Kidney (tissue), 14 donors: Measurements from ENCODE around the gene INVS. TPM values are rescaled to one million over a fixed set of nuclear protein-coding genes. Genes with fewer than 3 reads are reported as not detected.
A peak's percentile ranks its signal among the peaks of the same experiment; 100 is the strongest.

Experiments used
- DNase-seq, 5 donors: peaks; one replicate each; pipeline ENCODE4 v3.0.0-alpha.2; 2013 to 2020
- FAIRE-seq: peaks from 2 replicates; lab custom pipeline; 2012; peaks lifted over from hg19 to GRCh38; lab: Jason Lieb, UNC
- H3K27ac ChIP-seq, 2 donors: one replicate each; pipeline ENCODE4 v1.7.0; 2013; ENCODE audit warnings: low read depth in 2 of 2, low read length in 2 of 2, inconsistent platforms in 1 of 2
- H3K27me3 ChIP-seq: one replicate; pipeline ENCODE4 v1.7.1; 2013; ENCODE audit warnings: low read length, inconsistent platforms; ENCODE audit not compliant: control insufficient read depth, insufficient read depth
- H3K36me3 ChIP-seq, 3 donors: one replicate each; pipeline versions ENCODE4 v1.7.0 to v1.7.1; 2013; ENCODE audit warnings: low read length in 3 of 3, control low read depth in 1 of 3, inconsistent platforms in 1 of 3; ENCODE audit not compliant: insufficient read depth in 3 of 3, control insufficient read depth in 2 of 3
- H3K4me1 ChIP-seq, 3 donors: one replicate each; pipeline versions ENCODE4 v1.7.0 to v1.7.1; 2013; ENCODE audit warnings: low read length in 3 of 3, inconsistent platforms in 1 of 3, low read depth in 1 of 3; ENCODE audit not compliant: control insufficient read depth in 2 of 3, insufficient read depth in 2 of 3
- H3K4me3 ChIP-seq, 3 donors: one replicate each; pipeline versions ENCODE4 v1.7.0 to v1.8.1; 2013; ENCODE audit warnings: low read length in 3 of 3, control low read depth in 1 of 3, inconsistent platforms in 1 of 3
- H3K9ac ChIP-seq, 3 donors: one replicate each; pipeline versions ENCODE4 v1.7.0 to v1.7.1; 2013; ENCODE audit warnings: low read length in 3 of 3, control low read depth in 1 of 3, inconsistent platforms in 1 of 3
- H3K9me3 ChIP-seq, 3 donors: one replicate each; pipeline versions ENCODE4 v1.7.0 to v1.7.1; 2013; ENCODE audit warnings: low read length in 3 of 3, control low read depth in 1 of 3, inconsistent platforms in 1 of 3; ENCODE audit not compliant: control insufficient read depth in 2 of 3, insufficient read depth in 1 of 3
- CTCF ChIP-seq: IDR thresholded peaks from 3 replicates; pipeline ENCODE4 v1.5.1; 2012; ENCODE audit warnings: mild to moderate bottlenecking, moderate library complexity, borderline replicate concordance; ENCODE audit not compliant: insufficient read depth; ENCODE audit errors: extremely low read depth
- intact Hi-C: fragments of 100-400 bp; cut with DNase I; formaldehyde crosslinking; loops from one replicate; pipeline ENCODE4 v1.11.1; 2022
- polyA plus RNA-seq: library from polyadenylated mRNA; stranded (reverse); fragments of 350-450 nt; fragmentation: Illumina TruSeq; extraction: RNeasy Lipid Tissue Mini Kit (QIAGEN cat#74804); gene quantifications from one replicate; pipeline ENCODE4 v1.2.3, GENCODE V29; 2014; ENCODE audit warnings: low read depth, low replicate concordance; ENCODE audit not compliant: insufficient read depth
- total RNA-seq: library from RNA; stranded (reverse); fragmentation: NEBNext Ultra II Directional; extraction: Animal tissue kit (Norgen Biotek cat#: 25700); gene quantifications from one replicate; pipeline ENCODE4 v1.2.1, GENCODE V29; 2021
- donor health status: control.
- donor health status: control.
- donor health status: control.
- donor health status: control.
- donor health status: control.
- donor health status: DM: yes; HTN: yes; CAD: no.
- donor health status: Normal renal cell carcinoma (clear cell type).

The INVS gene
- total and polyA plus RNA-seq, 2 donors from 2014 or later: 7.1 to 19.7 TPM

GRCh38 chr9:100108559-100108958, 9.5 kb downstream of the INVS start:
- H3K4me3 ChIP-seq: no peak overlapping the region
- DNase-seq (no peak), FAIRE-seq (no peak)
- TF ChIP-seq CTCF: no peak
- peaks cover 0 to 6% (median 4%) of the 10 kb centered on the region in 3 donors for H3K4me1 ChIP-seq
- H3K9ac ChIP-seq: no peak overlapping the region
- peaks cover 7 to 19% (median 16%) of the 10 kb centered on the region in 3 donors for H3K36me3 ChIP-seq
- H3K27ac ChIP-seq: no peak overlapping the region
- intact Hi-C loops: no loop called here
- no peaks in the 10 kb centered on the region for H3K9me3 ChIP-seq
- no peaks in the 10 kb centered on the region for H3K27me3 ChIP-seq

GRCh38 chr9:100111235-100111634, 12.2 kb downstream of the INVS start:
- intact Hi-C loops: no loop called here
- Histone ChIP-seq H3K27ac (no peak overlapping the region), H3K4me1 (peaks cover 0 to 6% (median 4%) of the 10 kb centered on the region in 3 donors), H3K4me3 (no peak overlapping the region), H3K9me3 (no peaks in the 10 kb centered on the region), H3K9ac (no peak overlapping the region), H3K27me3 (no peaks in the 10 kb centered on the region), H3K36me3 (peaks cover 2 to 9% (median 4%) of the 10 kb centered on the region in 3 donors)
- no peak for TF ChIP-seq CTCF
- FAIRE-seq (peak; percentile 62), DNase-seq (peak in 2 of 5 donors; percentile 25 to 94)

GRCh38 chr9:100112677-100113336, 13.8 kb downstream of the INVS start:
- Histone ChIP-seq H3K4me1 (peaks cover 0 to 6% (median 4%) of the 10 kb centered on the region in 3 donors), H3K9ac (no peak overlapping the region), H3K27ac (no peak overlapping the region), H3K36me3 (peaks cover 0 to 4% (median 3%) of the 10 kb centered on the region in 3 donors), H3K27me3 (no peaks in the 10 kb centered on the region), H3K4me3 (no peak overlapping the region), H3K9me3 (no peaks in the 10 kb centered on the region)
- no peak for TF ChIP-seq CTCF
- FAIRE-seq (no peak), DNase-seq (no peak)
- intact Hi-C loops: no loop called here

- Histone ChIP-seq H3K9me3 (no peaks in the 10 kb centered on the region), H3K4me3 (no peak overlapping the region), H3K27me3 (no peaks in the 10 kb centered on the region), H3K27ac (no peak overlapping the region), H3K4me1 (no peaks in the 10 kb centered on the region), H3K9ac (no peak overlapping the region), H3K36me3 (peaks cover 0 to 4% (median 0%) of the 10 kb centered on the region in 3 donors)
- DNase-seq: peak in 1 of 5 donors; percentile 36
- intact Hi-C loops: no loop called here
- no peak for TF ChIP-seq CTCF
- no peak for FAIRE-seq
Observed at GRCh38 chr9:100117316-100117715, 18.3 kb downstream of the INVS start.
